ENCODE results near the gene ITPR1. TPM values are rescaled to one million over a fixed set of nuclear protein-coding genes. Genes with fewer than 3 reads are reported as not detected.

Gene ITPR1
- total RNA-seq, 1 experiment from 2014 or later = 7.5 TPM

- Mint-ChIP-seq H3K27ac (ENCODE audit: low read depth, unreplicated experiment) (no peak overlapping the region), H3K4me3 (ENCODE audit: unreplicated experiment) (no peak overlapping the region), H3K4me1 (ENCODE audit: insufficient read depth, unreplicated experiment) (peaks cover 11% of the 10 kb centered on the region), H3K36me3 (ENCODE audit: insufficient read depth, unreplicated experiment) (no peaks in the 10 kb centered on the region), H3K27me3 (ENCODE audit: insufficient read depth, unreplicated experiment) (no peaks in the 10 kb centered on the region), H3K9me3 (ENCODE audit: unreplicated experiment) (no peaks in the 10 kb centered on the region)
- intact Hi-C loops (cut with micrococcal nuclease) = loop anchor here (1.0 to 2.0 kb wide), 4 partner anchors 55 to 401 kb away; no protein-coding TSS in a partner anchor
- CTCF ChIA-PET = interaction anchor here (0.5 to 3.5 kb wide), 23 partner anchors 9 to 606 kb away, joined by 3 to 20 read pairs (median 4); partner anchors contain the start of gene BHLHE40
- TF ChIP-seq, protein P1, sequence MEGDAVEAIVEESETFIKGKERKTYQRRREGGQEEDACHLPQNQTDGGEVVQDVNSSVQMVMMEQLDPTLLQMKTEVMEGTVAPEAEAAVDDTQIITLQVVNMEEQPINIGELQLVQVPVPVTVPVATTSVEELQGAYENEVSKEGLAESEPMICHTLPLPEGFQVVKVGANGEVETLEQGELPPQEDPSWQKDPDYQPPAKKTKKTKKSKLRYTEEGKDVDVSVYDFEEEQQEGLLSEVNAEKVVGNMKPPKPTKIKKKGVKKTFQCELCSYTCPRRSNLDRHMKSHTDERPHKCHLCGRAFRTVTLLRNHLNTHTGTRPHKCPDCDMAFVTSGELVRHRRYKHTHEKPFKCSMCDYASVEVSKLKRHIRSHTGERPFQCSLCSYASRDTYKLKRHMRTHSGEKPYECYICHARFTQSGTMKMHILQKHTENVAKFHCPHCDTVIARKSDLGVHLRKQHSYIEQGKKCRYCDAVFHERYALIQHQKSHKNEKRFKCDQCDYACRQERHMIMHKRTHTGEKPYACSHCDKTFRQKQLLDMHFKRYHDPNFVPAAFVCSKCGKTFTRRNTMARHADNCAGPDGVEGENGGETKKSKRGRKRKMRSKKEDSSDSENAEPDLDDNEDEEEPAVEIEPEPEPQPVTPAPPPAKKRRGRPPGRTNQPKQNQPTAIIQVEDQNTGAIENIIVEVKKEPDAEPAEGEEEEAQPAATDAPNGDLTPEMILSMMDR (IDR thresholded peaks at IDR 0.05; ENCODE audit: unreplicated experiment) = peak; percentile 82
- no TSS peak for BruUV-seq (replicated peaks)
- peak; percentile 71 for DNase-seq (ENCODE audit: unreplicated experiment)
- POLR2A ChIA-PET = no interaction called here
These were observed 162.9 kb downstream of the ITPR1 start for GRCh38 chr3:4656059-4656458.

GRCh38 chr3:4656626-4657328 lies 163.6 kb downstream of the ITPR1 start:
- H3K4me3 Mint-ChIP-seq (ENCODE audit: unreplicated experiment) = no peak overlapping the region
- DNase-seq (ENCODE audit: unreplicated experiment) = no peak
- TF ChIP-seq, protein P1 (IDR thresholded peaks at IDR 0.05; ENCODE audit: unreplicated experiment) = no peak
- no peaks in the 10 kb centered on the region for H3K36me3 Mint-ChIP-seq (ENCODE audit: insufficient read depth, unreplicated experiment)
- ChIA-PET CTCF (interaction anchor here (0.5 to 3.5 kb wide), 27 partner anchors 8 to 1713 kb away, joined by 3 to 20 read pairs (median 3); partner anchors contain the start of gene BHLHE40), POLR2A (interaction anchor here (0.6 kb wide), 1 partner anchor 481 kb away, joined by 3 read pairs; no protein-coding TSS in a partner anchor)
- H3K27ac Mint-ChIP-seq (ENCODE audit: low read depth, unreplicated experiment) = no peak overlapping the region
- BruUV-seq (replicated peaks) = no TSS peak
- intact Hi-C loops (cut with micrococcal nuclease) = loop anchor here (1.0 to 2.0 kb wide), 4 partner anchors 55 to 401 kb away; no protein-coding TSS in a partner anchor
- no peaks in the 10 kb centered on the region for H3K27me3 Mint-ChIP-seq (ENCODE audit: insufficient read depth, unreplicated experiment)
- H3K9me3 Mint-ChIP-seq (ENCODE audit: unreplicated experiment) = no peaks in the 10 kb centered on the region
- peaks cover 7% of the 10 kb centered on the region for H3K4me1 Mint-ChIP-seq (ENCODE audit: insufficient read depth, unreplicated experiment)

- POLR2A ChIA-PET = no interaction called here
- no peaks in the 10 kb centered on the region for H3K36me3 Mint-ChIP-seq (ENCODE audit: insufficient read depth, unreplicated experiment)
- H3K4me1 Mint-ChIP-seq (ENCODE audit: insufficient read depth, unreplicated experiment) = peaks cover 6% of the 10 kb centered on the region
- H3K9me3 Mint-ChIP-seq (ENCODE audit: unreplicated experiment) = no peaks in the 10 kb centered on the region
- no peak overlapping the region for H3K4me3 Mint-ChIP-seq (ENCODE audit: unreplicated experiment)
- DNase-seq (ENCODE audit: unreplicated experiment) = no peak
- intact Hi-C loops (cut with micrococcal nuclease) = no loop called here
- CTCF ChIA-PET = no interaction called here
- no peak overlapping the region for H3K27ac Mint-ChIP-seq (ENCODE audit: low read depth, unreplicated experiment)
- H3K27me3 Mint-ChIP-seq (ENCODE audit: insufficient read depth, unreplicated experiment) = no peaks in the 10 kb centered on the region
- no TSS peak for BruUV-seq (replicated peaks)
- TF ChIP-seq, protein P1 (IDR thresholded peaks at IDR 0.05; ENCODE audit: unreplicated experiment) = no peak
These were observed 167.8 kb downstream of the ITPR1 start for GRCh38 chr3:4660936-4661335.

DNA sequence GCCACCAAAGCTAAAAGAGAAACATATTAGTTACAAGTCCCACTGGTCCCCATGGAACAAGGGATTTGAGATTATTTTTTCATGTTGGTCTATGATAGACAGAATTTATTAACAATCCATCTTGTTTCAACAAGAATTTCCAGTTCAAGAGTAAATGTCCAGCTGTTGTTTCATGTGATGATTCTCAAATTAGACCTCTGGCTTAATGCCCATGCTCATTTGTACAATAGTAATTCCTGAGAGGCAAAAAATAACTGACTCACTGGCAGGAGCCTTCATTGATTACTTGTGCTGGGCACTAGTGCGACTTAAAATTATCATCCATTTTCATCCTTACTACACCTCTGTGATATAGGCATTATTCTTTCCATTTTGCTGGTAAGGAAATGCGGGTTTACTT lies 171.3 kb downstream of the ITPR1 start:
- ChIA-PET CTCF (interaction anchor here (1.7 kb wide), 1 partner anchor 9 kb away, joined by 7 read pairs; no protein-coding TSS in a partner anchor), POLR2A (no interaction called here)
- no TSS peak for BruUV-seq (replicated peaks)
- H3K27ac Mint-ChIP-seq (ENCODE audit: low read depth, unreplicated experiment) = no peak overlapping the region
- H3K9me3 Mint-ChIP-seq (ENCODE audit: unreplicated experiment) = no peaks in the 10 kb centered on the region
- H3K4me1 Mint-ChIP-seq (ENCODE audit: insufficient read depth, unreplicated experiment) = no peaks in the 10 kb centered on the region
- H3K36me3 Mint-ChIP-seq (ENCODE audit: insufficient read depth, unreplicated experiment) = no peaks in the 10 kb centered on the region
- intact Hi-C loops (cut with micrococcal nuclease) = no loop called here
- DNase-seq (ENCODE audit: unreplicated experiment) = no peak
- no peak overlapping the region for H3K4me3 Mint-ChIP-seq (ENCODE audit: unreplicated experiment)
- no peaks in the 10 kb centered on the region for H3K27me3 Mint-ChIP-seq (ENCODE audit: insufficient read depth, unreplicated experiment)
- TF ChIP-seq, protein P1 (IDR thresholded peaks at IDR 0.05; ENCODE audit: unreplicated experiment) = no peak
